ENCODE measurements around the gene SIK3. TPM values are rescaled to one million over a fixed set of nuclear protein-coding genes. Genes with fewer than 3 reads are reported as not detected.

Gene SIK3
- total and polyA plus RNA-seq, 2 experiments from 2014 or later, result 6.1 to 33.9 TPM

DNA sequence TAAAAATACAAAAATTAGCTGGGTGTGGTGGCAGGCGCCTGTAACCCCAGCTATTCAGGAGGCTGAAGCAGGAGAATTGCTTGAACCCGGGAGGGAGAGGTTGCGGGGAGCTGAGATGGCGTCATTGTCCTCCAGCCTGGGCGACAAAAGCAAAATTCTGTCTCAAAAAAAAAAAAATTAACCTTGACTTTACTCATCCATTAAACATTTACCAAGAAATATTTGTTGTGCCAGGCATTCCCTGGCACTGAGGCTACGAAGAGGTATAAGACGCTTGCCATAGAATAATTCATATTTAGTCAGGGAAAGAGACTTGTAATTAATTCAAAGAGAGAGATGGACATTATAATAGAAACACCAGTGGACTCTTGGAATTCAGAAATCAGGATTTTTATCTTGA is 32.7 kb upstream of the SIK3 start:
- no peaks in the 10 kb centered on the region for H4K20me1 ChIP-seq (replicated peaks; ENCODE audit: insufficient read depth)
- H3K79me2 ChIP-seq (replicated peaks; ENCODE audit: insufficient read depth), result no peaks in the 10 kb centered on the region
- ATAC-seq (no peak), DNase-seq (ENCODE audit: low spot score) (no peak)
- no peaks in the 10 kb centered on the region for H3K9me3 Mint-ChIP-seq
- H3K27ac Mint-ChIP-seq, result no peak overlapping the region
- H3K4me3 Mint-ChIP-seq, result no peak overlapping the region
- no peaks in the 10 kb centered on the region for H3K9me2 ChIP-seq (ENCODE audit: insufficient read depth)
- H3F3A ChIP-seq (replicated peaks; ENCODE audit: low read depth), result no peaks in the 10 kb centered on the region
- H3K4me2 ChIP-seq, result no peak overlapping the region
- no peak overlapping the region for H3K27ac ChIP-seq (ENCODE audit: low read depth)
- no peaks in the 10 kb centered on the region for H3K4me1 ChIP-seq (ENCODE audit: insufficient read depth)
- no peaks in the 10 kb centered on the region for H3K36me3 ChIP-seq (ENCODE audit: insufficient read depth)
- H2AFZ ChIP-seq, result no peak overlapping the region
- no peaks in the 10 kb centered on the region for H3K27me3 Mint-ChIP-seq (ENCODE audit: insufficient read depth, low read depth, poor library complexity)
- H3K27me3 ChIP-seq (ENCODE audit: insufficient read depth), result no peaks in the 10 kb centered on the region
- no peak overlapping the region for H3K4me3 ChIP-seq
- H3K36me3 Mint-ChIP-seq (ENCODE audit: low read depth), result no peaks in the 10 kb centered on the region
- H3K4me1 Mint-ChIP-seq, result no peaks in the 10 kb centered on the region
- TF ChIP-seq STAT1 (IDR thresholded peaks at IDR 0.05; ENCODE audit: unreplicated experiment) (no peak), JUNB (IDR thresholded peaks at IDR 0.05; ENCODE audit: unreplicated experiment) (no peak), ZNF462 (CRISPR knock-in tag; IDR thresholded peaks at IDR 0.05) (no peak), CREB1 (CRISPR knock-in tag; IDR thresholded peaks at IDR 0.05; ENCODE audit: low read depth) (no peak), NANOG (IDR thresholded peaks at IDR 0.05; ENCODE audit: borderline replicate concordance) (no peak), EZH2 (IDR thresholded peaks at IDR 0.05; ENCODE audit: low read depth, unreplicated experiment) (no peak), POLR2AphosphoS5 (IDR thresholded peaks at IDR 0.05; ENCODE audit: low read depth) (no peak), ZNF114 (CRISPR knock-in tag; IDR thresholded peaks at IDR 0.05) (no peak), EZH2phosphoT487 (IDR thresholded peaks at IDR 0.05; ENCODE audit: unreplicated experiment) (no peak), ZNF331 (CRISPR knock-in tag; IDR thresholded peaks at IDR 0.05; ENCODE audit: low read depth) (no peak)
- TF ChIP-seq, protein P1, sequence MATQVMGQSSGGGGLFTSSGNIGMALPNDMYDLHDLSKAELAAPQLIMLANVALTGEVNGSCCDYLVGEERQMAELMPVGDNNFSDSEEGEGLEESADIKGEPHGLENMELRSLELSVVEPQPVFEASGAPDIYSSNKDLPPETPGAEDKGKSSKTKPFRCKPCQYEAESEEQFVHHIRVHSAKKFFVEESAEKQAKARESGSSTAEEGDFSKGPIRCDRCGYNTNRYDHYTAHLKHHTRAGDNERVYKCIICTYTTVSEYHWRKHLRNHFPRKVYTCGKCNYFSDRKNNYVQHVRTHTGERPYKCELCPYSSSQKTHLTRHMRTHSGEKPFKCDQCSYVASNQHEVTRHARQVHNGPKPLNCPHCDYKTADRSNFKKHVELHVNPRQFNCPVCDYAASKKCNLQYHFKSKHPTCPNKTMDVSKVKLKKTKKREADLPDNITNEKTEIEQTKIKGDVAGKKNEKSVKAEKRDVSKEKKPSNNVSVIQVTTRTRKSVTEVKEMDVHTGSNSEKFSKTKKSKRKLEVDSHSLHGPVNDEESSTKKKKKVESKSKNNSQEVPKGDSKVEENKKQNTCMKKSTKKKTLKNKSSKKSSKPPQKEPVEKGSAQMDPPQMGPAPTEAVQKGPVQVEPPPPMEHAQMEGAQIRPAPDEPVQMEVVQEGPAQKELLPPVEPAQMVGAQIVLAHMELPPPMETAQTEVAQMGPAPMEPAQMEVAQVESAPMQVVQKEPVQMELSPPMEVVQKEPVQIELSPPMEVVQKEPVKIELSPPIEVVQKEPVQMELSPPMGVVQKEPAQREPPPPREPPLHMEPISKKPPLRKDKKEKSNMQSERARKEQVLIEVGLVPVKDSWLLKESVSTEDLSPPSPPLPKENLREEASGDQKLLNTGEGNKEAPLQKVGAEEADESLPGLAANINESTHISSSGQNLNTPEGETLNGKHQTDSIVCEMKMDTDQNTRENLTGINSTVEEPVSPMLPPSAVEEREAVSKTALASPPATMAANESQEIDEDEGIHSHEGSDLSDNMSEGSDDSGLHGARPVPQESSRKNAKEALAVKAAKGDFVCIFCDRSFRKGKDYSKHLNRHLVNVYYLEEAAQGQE (IDR thresholded peaks at IDR 0.05; ENCODE audit: unreplicated experiment), result no peak
- TF ChIP-seq, protein P2, sequence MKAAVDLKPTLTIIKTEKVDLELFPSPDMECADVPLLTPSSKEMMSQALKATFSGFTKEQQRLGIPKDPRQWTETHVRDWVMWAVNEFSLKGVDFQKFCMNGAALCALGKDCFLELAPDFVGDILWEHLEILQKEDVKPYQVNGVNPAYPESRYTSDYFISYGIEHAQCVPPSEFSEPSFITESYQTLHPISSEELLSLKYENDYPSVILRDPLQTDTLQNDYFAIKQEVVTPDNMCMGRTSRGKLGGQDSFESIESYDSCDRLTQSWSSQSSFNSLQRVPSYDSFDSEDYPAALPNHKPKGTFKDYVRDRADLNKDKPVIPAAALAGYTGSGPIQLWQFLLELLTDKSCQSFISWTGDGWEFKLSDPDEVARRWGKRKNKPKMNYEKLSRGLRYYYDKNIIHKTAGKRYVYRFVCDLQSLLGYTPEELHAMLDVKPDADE (IDR thresholded peaks at IDR 0.05), result no peak
- TF ChIP-seq, protein P3, sequence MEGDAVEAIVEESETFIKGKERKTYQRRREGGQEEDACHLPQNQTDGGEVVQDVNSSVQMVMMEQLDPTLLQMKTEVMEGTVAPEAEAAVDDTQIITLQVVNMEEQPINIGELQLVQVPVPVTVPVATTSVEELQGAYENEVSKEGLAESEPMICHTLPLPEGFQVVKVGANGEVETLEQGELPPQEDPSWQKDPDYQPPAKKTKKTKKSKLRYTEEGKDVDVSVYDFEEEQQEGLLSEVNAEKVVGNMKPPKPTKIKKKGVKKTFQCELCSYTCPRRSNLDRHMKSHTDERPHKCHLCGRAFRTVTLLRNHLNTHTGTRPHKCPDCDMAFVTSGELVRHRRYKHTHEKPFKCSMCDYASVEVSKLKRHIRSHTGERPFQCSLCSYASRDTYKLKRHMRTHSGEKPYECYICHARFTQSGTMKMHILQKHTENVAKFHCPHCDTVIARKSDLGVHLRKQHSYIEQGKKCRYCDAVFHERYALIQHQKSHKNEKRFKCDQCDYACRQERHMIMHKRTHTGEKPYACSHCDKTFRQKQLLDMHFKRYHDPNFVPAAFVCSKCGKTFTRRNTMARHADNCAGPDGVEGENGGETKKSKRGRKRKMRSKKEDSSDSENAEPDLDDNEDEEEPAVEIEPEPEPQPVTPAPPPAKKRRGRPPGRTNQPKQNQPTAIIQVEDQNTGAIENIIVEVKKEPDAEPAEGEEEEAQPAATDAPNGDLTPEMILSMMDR (conservative IDR thresholded peaks at IDR 0.05; ENCODE audit: low read depth in 2 of 2), result no peak

Measured in GM23338 (cell line).